Muscle of leg (tissue), 16 donors: ENCODE results near the gene ZNF655. TPM values are rescaled to one million over a fixed set of nuclear protein-coding genes. Genes with fewer than 3 reads are reported as not detected.

Experiments used
- DNase-seq: peaks from one replicate; pipeline ENCODE4 v3.0.0; 2013
- H3K27ac ChIP-seq: one replicate; pipeline ENCODE4 v1.5.1; 2013; ENCODE audit warnings: mild to moderate bottlenecking, low read length, control low read depth
- H3K27me3 ChIP-seq: one replicate; pipeline ENCODE4 v1.6.1; 2013; ENCODE audit warnings: low read length; ENCODE audit not compliant: control insufficient read depth, insufficient read depth
- H3K36me3 ChIP-seq: one replicate; pipeline ENCODE4 v1.6.1; 2013; ENCODE audit warnings: low read length; ENCODE audit not compliant: control insufficient read depth, insufficient read depth
- H3K4me1 ChIP-seq: one replicate; pipeline ENCODE4 v1.6.1; 2013; ENCODE audit warnings: low read length; ENCODE audit not compliant: control insufficient read depth, insufficient read depth
- H3K4me3 ChIP-seq: one replicate; pipeline ENCODE4 v1.5.1; 2013; ENCODE audit warnings: low read length, control low read depth
- H3K9me3 ChIP-seq: replicated peaks from 2 replicates; pipeline ENCODE4 v1.6.1; 2013; ENCODE audit warnings: low read depth, low read length; ENCODE audit not compliant: control insufficient read depth
- WGBS: methylation state at CpG from one replicate; pipeline ENCODE4 v1.1.5; 2013; ENCODE audit warnings: missing lambda C conversion rate; ENCODE audit not compliant: insufficient coverage; 5-methylcytosine and 5-hydroxymethylcytosine counted together
- long read RNA-seq, 11 donors: transcript quantifications; one replicate each; lab custom pipeline, GENCODE V29; 2026
- polyA plus RNA-seq, 8 donors: library from polyadenylated mRNA; unstranded; fragments of 120-200 nt; gene quantifications; one replicate each; pipeline versions ENCODE4 v1.2.1 to v1.2.3, GENCODE V29; 2013; ENCODE audit warnings: inconsistent platforms in 1 of 8, low replicate concordance in 1 of 8; ENCODE audit not compliant: insufficient read length in 8 of 8, insufficient read depth in 1 of 8
- total RNA-seq: library from RNA; stranded (reverse); fragments of 120-200 nt; gene quantifications from one replicate; pipeline ENCODE4 v1.2.4, GENCODE V29; 2013

Gene ZNF655
- total RNA-seq = 46.2 TPM
- 10 to 100 TPM; 32.3 to 51.9 (median 38.3) TPM for polyA plus RNA-seq
- long read RNA-seq, donor 1, full-length matches to known transcripts = 5 of 5 reads
- long read RNA-seq, donor 1, partial matches to known transcripts = 0 of 5 reads
- long read RNA-seq, donor 1, other reads (novel, unspliced or antisense) = 0 of 5 reads
- long read RNA-seq, donor 2 = 0 reads
- long read RNA-seq, donor 3, transcript ZNF655-222 (4 exons, 1,815 nt) = major isoform, 6 of 11 reads
- long read RNA-seq, donor 3, partial matches to known transcripts = 0 of 11 reads
- long read RNA-seq, donor 3, other reads (novel, unspliced or antisense) = 0 of 11 reads
- long read RNA-seq, donor 4, full-length matches to known transcripts = 7 of 7 reads
- long read RNA-seq, donor 4, partial matches to known transcripts = 0 of 7 reads
- long read RNA-seq, donor 4, other reads (novel, unspliced or antisense) = 0 of 7 reads
- long read RNA-seq, donor 5, partial matches to known transcripts = 0 of 10 reads
- long read RNA-seq, donor 5, other reads (novel, unspliced or antisense) = 0 of 10 reads
- long read RNA-seq, donor 6, full-length matches to known transcripts = 14 of 14 reads
- long read RNA-seq, donor 6, partial matches to known transcripts = 0 of 14 reads
- long read RNA-seq, donor 6, other reads (novel, unspliced or antisense) = 0 of 14 reads
- long read RNA-seq, donor 7, full-length matches to known transcripts = 9 of 9 reads
- long read RNA-seq, donor 7, partial matches to known transcripts = 0 of 9 reads
- long read RNA-seq, donor 7, other reads (novel, unspliced or antisense) = 0 of 9 reads
- long read RNA-seq, donor 8, full-length matches to known transcripts = 5 of 5 reads
- long read RNA-seq, donor 8, partial matches to known transcripts = 0 of 5 reads
- long read RNA-seq, donor 8, other reads (novel, unspliced or antisense) = 0 of 5 reads
- long read RNA-seq, donor 9, partial matches to known transcripts = 0 of 5 reads
- long read RNA-seq, donor 9, other reads (novel, unspliced or antisense) = 0 of 5 reads
- long read RNA-seq, donor 10, full-length matches to known transcripts = 7 of 7 reads
- long read RNA-seq, donor 10, partial matches to known transcripts = 0 of 7 reads
- long read RNA-seq, donor 10, other reads (novel, unspliced or antisense) = 0 of 7 reads
- long read RNA-seq, donor 11, partial matches to known transcripts = 0 of 8 reads
- long read RNA-seq, donor 11, other reads (novel, unspliced or antisense) = 0 of 8 reads

- DNase-seq = peak; percentile 97
- peaks cover 50% of the 10 kb centered on the region for H3K36me3 ChIP-seq
- H3K9me3 ChIP-seq = no peaks in the 10 kb centered on the region
- peak within 1 kb of the TSS; percentile 74 for H3K4me3 ChIP-seq
- peaks cover 15% of the 10 kb centered on the region for H3K4me1 ChIP-seq
- peak within 1 kb of the TSS; percentile 99 for H3K27ac ChIP-seq
- no peaks in the 10 kb centered on the region for H3K27me3 ChIP-seq
- 0% methylated on average over 63 of the region's 73 CpGs for WGBS
Observed at GRCh38 chr7:99558306-99559174, at the start of gene ZNF655. Gene ZNF655, plus strand, starts transcription at chr7:99558642. Its CDS starts 1,918 bp downstream, at chr7:99560560.

- Histone ChIP-seq H3K4me1 (no peaks in the 10 kb centered on the region), H3K27me3 (no peaks in the 10 kb centered on the region), H3K36me3 (peaks cover 30% of the 10 kb centered on the region), H3K27ac (no peak overlapping the region), H3K9me3 (no peaks in the 10 kb centered on the region), H3K4me3 (no peak overlapping the region)
- no peak for DNase-seq
- no CpG with 5 or more reads among the region's 1 CpG for whole genome bisulfite sequencing
Observed at GRCh38 chr7:99514050-99514449, 44.4 kb upstream of the ZNF655 start.

- no peak for DNase-seq
- no CpG with 5 or more reads among the region's 3 CpGs for WGBS
- no peak overlapping the region for H3K27ac ChIP-seq
- H3K27me3 ChIP-seq = no peaks in the 10 kb centered on the region
- H3K36me3 ChIP-seq = peaks cover 44% of the 10 kb centered on the region
- no peaks in the 10 kb centered on the region for H3K9me3 ChIP-seq
- H3K4me3 ChIP-seq = no peak overlapping the region
- H3K4me1 ChIP-seq = no peaks in the 10 kb centered on the region
Observed at GRCh38 chr7:99521399-99521798, 37.0 kb upstream of the ZNF655 start.

- H3K4me1 ChIP-seq = no peaks in the 10 kb centered on the region
- peaks cover 52% of the 10 kb centered on the region for H3K36me3 ChIP-seq
- H3K9me3 ChIP-seq = peaks cover 21% of the 10 kb centered on the region
- H3K27me3 ChIP-seq = no peaks in the 10 kb centered on the region
- DNase-seq = no peak
- H3K27ac ChIP-seq = no peak overlapping the region
- H3K4me3 ChIP-seq = no peak overlapping the region
- WGBS = 96% methylated on average over 19 of the region's 21 CpGs
Observed at GRCh38 chr7:99525713-99526440, 32.6 kb upstream of the ZNF655 start.

- WGBS = 98% methylated on average over 11 of the region's 12 CpGs
- Histone ChIP-seq H3K36me3 (peaks cover 60% of the 10 kb centered on the region), H3K9me3 (peaks cover 59% of the 10 kb centered on the region), H3K27me3 (no peaks in the 10 kb centered on the region), H3K4me1 (no peaks in the 10 kb centered on the region), H3K4me3 (no peak overlapping the region), H3K27ac (no peak overlapping the region)
- no peak for DNase-seq
Observed at GRCh38 chr7:99531354-99531765, 27.1 kb upstream of the ZNF655 start.

- Histone ChIP-seq H3K4me3 (no peak overlapping the region), H3K27me3 (no peaks in the 10 kb centered on the region), H3K9me3 (peaks cover 62% of the 10 kb centered on the region), H3K4me1 (no peaks in the 10 kb centered on the region), H3K27ac (no peak overlapping the region), H3K36me3 (peaks cover 28% of the 10 kb centered on the region)
- no CpG with 5 or more reads among the region's 2 CpGs for WGBS
- no peak for DNase-seq
Observed at GRCh38 chr7:99535667-99536066, 22.8 kb upstream of the ZNF655 start.

- Histone ChIP-seq H3K9me3 (peaks cover 56% of the 10 kb centered on the region), H3K4me3 (no peak overlapping the region), H3K27ac (no peak overlapping the region), H3K4me1 (no peaks in the 10 kb centered on the region), H3K27me3 (no peaks in the 10 kb centered on the region), H3K36me3 (no peaks in the 10 kb centered on the region)
- DNase-seq = no peak
- 60% methylated on average over 1 of the region's 7 CpGs for WGBS
Observed at GRCh38 chr7:99539213-99539811, 19.1 kb upstream of the ZNF655 start.

- no peak overlapping the region for H3K27ac ChIP-seq
- H3K36me3 ChIP-seq = no peaks in the 10 kb centered on the region
- no CpG with 5 or more reads among the region's 5 CpGs for WGBS
- DNase-seq = no peak
- no peaks in the 10 kb centered on the region for H3K4me1 ChIP-seq
- H3K4me3 ChIP-seq = no peak overlapping the region
- H3K27me3 ChIP-seq = no peaks in the 10 kb centered on the region
- peaks cover 55% of the 10 kb centered on the region for H3K9me3 ChIP-seq
Observed at GRCh38 chr7:99540542-99540941, 17.9 kb upstream of the ZNF655 start.
